ENCODE data around the gene LMBR1L. TPM values are rescaled to one million over a fixed set of nuclear protein-coding genes. Genes with fewer than 3 reads are reported as not detected.
"Not testable (repeated sequence)": the region's sequence is repeated elsewhere in the genome, so short reads cannot be mapped to it uniquely, and the experiment has no call there.

LMBR1L gene
- total RNA-seq, 2 experiments from 2014 or later, result 37.2 to 43.6 TPM

- H3K79me2 ChIP-seq (ENCODE audit: insufficient read depth, low read depth, low read length), result peaks cover 50% of the 10 kb centered on the region
- TF ChIP-seq EZH2phosphoT487 (IDR thresholded peaks at IDR 0.05; ENCODE audit: borderline replicate concordance, low read depth, low read length) (no peak), CTCF (conservative IDR thresholded peaks at IDR 0.05; ENCODE audit: low read length) (no peak)
- no peak overlapping the region for H2AFZ ChIP-seq (ENCODE audit: low read length)
- H3K4me3 ChIP-seq (ENCODE audit: low read depth, low read length, poor library complexity, severe bottlenecking), result peak overlapping the region; percentile 90
- DNase-seq (ENCODE audit: low spot score), result no peak
- ChIA-PET CTCF (ENCODE audit: unreplicated experiment) (interaction anchor here (0.7 to 1.8 kb wide), 3 partner anchors 18 to 109 kb away, joined by 3 to 14 read pairs (median 5); partner anchors contain the start of gene LMBR1L), POLR2A (interaction anchor here (0.9 to 2.8 kb wide), 8 partner anchors 13 to 79 kb away, joined by 3 to 24 read pairs (median 4); partner anchors contain the start of genes RHEBL1 and TUBA1A)
- H3K27ac ChIP-seq (ENCODE audit: low read depth, low read length, poor library complexity, severe bottlenecking), result peak overlapping the region; percentile 95
- no peaks in the 10 kb centered on the region for H3K9me3 ChIP-seq (ENCODE audit: low read length)
- peak overlapping the region; percentile 90 for H3K4me2 ChIP-seq (ENCODE audit: low read length)
- intact Hi-C loops (cut with micrococcal nuclease; ENCODE audit: unreplicated experiment), result loop anchor here (1.0 to 5.0 kb wide), 8 partner anchors 19 to 613 kb away; partner anchors contain the start of genes DDX23, KMT2D, LMBR1L and PRKAG1
- H3K36me3 ChIP-seq (ENCODE audit: insufficient read depth, low read length), result peaks cover 52% of the 10 kb centered on the region
- no peaks in the 10 kb centered on the region for H3K9me2 ChIP-seq (ENCODE audit: insufficient read depth, low read length)
- H3K4me1 ChIP-seq (ENCODE audit: insufficient read depth, low read length, poor library complexity, severe bottlenecking), result peaks cover 22% of the 10 kb centered on the region
- H4K20me1 ChIP-seq (ENCODE audit: insufficient read depth, low read length), result peaks cover 15% of the 10 kb centered on the region
- no TSS peak for BruUV-seq (replicated peaks)
Observed at GRCh38 chr12:49129332-49130150, 18.9 kb upstream of the LMBR1L start.

GRCh38 chr12:49127971-49128370 is 17.3 kb upstream of the LMBR1L start:
- BruUV-seq (replicated peaks), result TSS peak; percentile 81

GRCh38 chr12:49126852-49127763 is 16.5 kb upstream of the LMBR1L start:
- peaks cover 15% of the 10 kb centered on the region for H4K20me1 ChIP-seq (ENCODE audit: insufficient read depth, low read length)
- DNase-seq (ENCODE audit: low spot score), result no peak
- no peak overlapping the region for H3K4me3 ChIP-seq (ENCODE audit: low read depth, low read length, poor library complexity, severe bottlenecking)
- H3K4me1 ChIP-seq (ENCODE audit: insufficient read depth, low read length, poor library complexity, severe bottlenecking), result peaks cover 14% of the 10 kb centered on the region
- BruUV-seq (replicated peaks), result no TSS peak
- H3K9me2 ChIP-seq (ENCODE audit: insufficient read depth, low read length), result no peaks in the 10 kb centered on the region
- intact Hi-C loops (cut with micrococcal nuclease; ENCODE audit: unreplicated experiment), result no loop called here
- H3K36me3 ChIP-seq (ENCODE audit: insufficient read depth, low read length), result peaks cover 52% of the 10 kb centered on the region
- no peaks in the 10 kb centered on the region for H3K9me3 ChIP-seq (ENCODE audit: low read length)
- H3K79me2 ChIP-seq (ENCODE audit: insufficient read depth, low read depth, low read length), result peaks cover 29% of the 10 kb centered on the region
- CTCF ChIA-PET (ENCODE audit: unreplicated experiment), result no interaction called here
- TF ChIP-seq CTCF (conservative IDR thresholded peaks at IDR 0.05; ENCODE audit: low read length) (no peak), EZH2phosphoT487 (IDR thresholded peaks at IDR 0.05; ENCODE audit: borderline replicate concordance, low read depth, low read length) (no peak)
- no peak overlapping the region for H3K4me2 ChIP-seq (ENCODE audit: low read length)
- no peak overlapping the region for H2AFZ ChIP-seq (ENCODE audit: low read length)
- no peak overlapping the region for H3K27ac ChIP-seq (ENCODE audit: low read depth, low read length, poor library complexity, severe bottlenecking)
- POLR2A ChIA-PET, result no interaction called here

More at GRCh38 chr12:49127971-49128370, 17.3 kb upstream of the LMBR1L start:
- H2AFZ ChIP-seq (ENCODE audit: low read length); H3K4me2 ChIP-seq (ENCODE audit: low read length); CTCF ChIA-PET (ENCODE audit: unreplicated experiment); DNase-seq (ENCODE audit: low spot score); POLR2A ChIA-PET; H3K4me3 ChIP-seq (ENCODE audit: low read depth, low read length, poor library complexity, severe bottlenecking); intact Hi-C loops (cut with micrococcal nuclease; ENCODE audit: unreplicated experiment); H3K27ac ChIP-seq (ENCODE audit: low read depth, low read length, poor library complexity, severe bottlenecking); H3K9me2 ChIP-seq (ENCODE audit: insufficient read depth, low read length); H3K9me3 ChIP-seq (ENCODE audit: low read length): not testable (repeated sequence)
- Histone ChIP-seq H3K4me1 (ENCODE audit: insufficient read depth, low read length, poor library complexity, severe bottlenecking) (peaks cover 14% of the 10 kb centered on the region), H4K20me1 (ENCODE audit: insufficient read depth, low read length) (peaks cover 15% of the 10 kb centered on the region), H3K36me3 (ENCODE audit: insufficient read depth, low read length) (peaks cover 52% of the 10 kb centered on the region), H3K79me2 (ENCODE audit: insufficient read depth, low read depth, low read length) (peaks cover 38% of the 10 kb centered on the region)
